GM19240 (cell line): ENCODE measurements around the gene C6orf52.
A peak's percentile ranks its signal among the peaks of the same experiment; 100 is the strongest.

Source experiments
- DNase-seq: peaks from one replicate; pipeline ENCODE4 v3.0.0; 2011; ENCODE audit warnings: low spot score; ENCODE audit not compliant: insufficient read length

C6orf52 gene

DNA sequence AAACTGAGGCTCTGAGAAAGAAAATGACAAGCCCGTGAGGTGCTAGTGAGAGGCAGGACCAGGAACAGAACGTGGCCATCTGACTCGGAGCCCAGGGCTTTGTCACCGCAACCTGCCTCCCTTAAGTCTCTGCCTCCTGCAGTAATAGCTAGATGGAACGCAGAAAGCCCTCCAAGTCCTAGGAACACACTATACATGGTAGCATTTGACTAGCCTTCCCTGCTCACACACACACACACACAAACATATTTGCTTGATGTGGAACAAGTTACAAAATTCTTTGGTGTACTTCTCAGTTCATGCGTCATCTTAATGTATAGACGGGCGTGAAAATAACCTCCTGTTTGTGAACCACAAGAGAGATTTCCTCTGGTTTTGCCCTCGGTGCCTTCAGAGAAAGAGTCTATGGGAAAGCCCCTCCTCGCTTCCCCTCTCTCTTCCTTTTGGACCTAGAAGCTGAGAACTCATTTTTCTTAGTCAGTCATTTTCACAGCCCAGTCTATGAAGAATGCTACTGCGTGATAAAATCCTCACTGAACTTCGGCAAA, 38.8 kb downstream of the C6orf52 start:
- DNase-seq, result peak; percentile 21

DNA sequence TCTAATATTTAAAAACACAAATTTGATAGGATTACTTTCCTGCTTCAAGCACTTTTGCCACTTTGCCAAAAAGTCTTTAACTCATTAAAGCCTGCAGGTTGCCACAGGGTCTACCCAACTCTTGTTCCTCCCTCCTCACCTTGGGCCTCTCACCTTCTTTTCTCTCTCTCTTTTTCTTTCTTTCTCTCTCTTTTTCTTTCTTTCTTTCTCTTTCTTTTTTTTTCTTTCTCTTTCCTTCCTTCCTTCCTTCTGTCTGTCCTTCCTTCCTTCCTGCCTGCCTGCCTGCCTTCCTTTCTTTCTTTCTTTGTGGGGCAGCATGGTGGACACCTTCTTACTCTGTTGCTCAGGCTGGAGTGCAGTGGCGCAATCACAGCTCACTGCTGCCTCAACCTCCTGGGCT, 50.2 kb downstream of the C6orf52 start:
- DNase-seq, result no peak

DNA sequence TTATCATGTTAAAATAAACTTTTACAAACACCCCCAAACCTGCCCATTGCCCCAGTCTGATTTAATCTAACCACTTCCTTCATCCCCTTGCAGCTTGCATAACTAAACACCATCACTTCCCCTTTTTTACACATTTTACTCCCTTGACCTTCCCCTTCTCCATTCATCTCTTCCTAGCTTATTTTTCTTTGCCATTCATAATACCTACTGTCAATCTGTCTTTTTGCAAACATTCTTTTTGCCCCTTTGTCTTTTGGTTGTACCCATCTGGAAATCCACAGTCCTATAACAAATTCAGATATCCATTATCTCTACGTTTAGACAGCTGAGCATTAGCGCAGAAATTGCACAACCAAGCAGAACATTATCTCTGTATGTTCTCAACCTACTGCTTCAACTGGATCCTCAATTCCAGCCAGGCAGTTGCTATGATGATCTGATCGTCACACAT, 51.2 kb downstream of the C6orf52 start:
- no peak for DNase-seq

DNA sequence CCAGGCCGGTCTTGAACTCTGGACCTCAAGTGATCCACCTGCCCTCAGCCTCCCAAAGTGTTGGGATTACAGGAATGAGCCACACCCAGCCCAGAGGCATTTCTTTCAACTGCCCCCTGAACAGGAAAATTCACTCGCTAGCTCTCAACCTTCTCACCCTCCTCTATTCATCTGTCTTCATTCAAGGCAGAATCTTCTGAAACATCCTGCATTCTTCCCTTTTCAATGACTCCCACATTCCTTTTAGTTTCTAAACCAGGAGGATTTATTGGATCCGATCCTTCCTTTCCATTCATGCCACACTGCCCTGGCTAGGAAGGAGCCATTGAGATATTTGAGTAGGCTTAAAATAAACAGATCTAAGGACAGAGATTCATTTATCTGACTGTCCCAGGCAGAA, 52.9 kb downstream of the C6orf52 start:
- DNase-seq, result no peak

DNA sequence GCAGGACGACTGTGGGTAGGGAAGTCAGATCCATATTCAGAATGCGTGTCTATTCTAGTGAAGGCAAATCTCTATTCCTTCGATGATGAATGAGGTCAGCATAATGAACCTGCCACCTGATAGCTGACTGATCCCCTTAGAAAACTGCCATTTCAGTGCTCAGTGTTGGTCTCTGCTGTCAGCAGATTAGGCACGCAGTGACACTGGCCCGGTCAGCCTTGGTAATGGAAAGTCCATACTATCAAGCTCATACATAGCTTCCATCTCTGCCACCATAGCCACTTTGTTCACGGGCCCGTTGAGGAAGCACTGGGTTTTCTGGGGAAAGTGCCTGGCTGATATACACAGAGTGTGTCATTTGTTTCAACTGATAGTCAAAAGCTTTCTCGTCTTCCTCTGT, 54.0 kb downstream of the C6orf52 start:
- DNase-seq, result no peak

DNA sequence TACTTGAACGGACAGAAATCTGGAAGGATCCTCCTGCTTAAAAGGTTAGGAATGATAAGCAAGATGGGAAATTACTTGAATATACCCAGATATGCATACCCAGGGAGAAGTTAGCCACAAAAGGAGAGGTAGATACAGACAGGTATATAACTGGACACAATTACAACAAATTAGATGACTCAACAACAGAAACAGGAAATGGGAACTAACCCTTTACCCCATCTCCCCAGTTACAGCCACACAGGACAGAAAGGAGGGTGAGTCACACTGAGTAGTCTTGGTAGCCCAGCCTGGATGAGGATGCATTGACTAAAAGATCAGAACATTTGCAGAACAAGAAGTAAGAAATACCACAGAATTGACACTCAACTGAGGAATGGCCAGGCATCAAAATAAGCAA, 61.2 kb downstream of the C6orf52 start:
- DNase-seq, result no peak

DNA sequence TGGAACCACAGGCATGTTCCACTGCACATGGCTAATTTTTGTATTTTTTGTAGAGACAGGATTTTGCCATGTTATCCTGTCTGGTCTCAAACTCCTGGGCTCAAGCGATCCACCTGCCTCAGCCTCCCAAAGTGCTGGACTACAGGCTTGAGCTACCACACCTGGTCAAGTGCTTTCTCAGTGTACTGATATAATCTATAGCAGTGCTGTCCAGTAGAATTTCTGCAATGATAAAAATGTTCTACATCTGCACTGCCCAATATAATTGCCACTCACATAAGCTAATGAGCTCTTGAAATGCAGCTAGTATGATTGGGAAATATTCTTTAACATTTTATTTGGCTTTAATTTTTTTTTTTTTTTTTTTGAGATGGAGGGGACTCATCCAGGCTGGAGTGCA, 64.2 kb downstream of the C6orf52 start:
- no peak for DNase-seq

DNA sequence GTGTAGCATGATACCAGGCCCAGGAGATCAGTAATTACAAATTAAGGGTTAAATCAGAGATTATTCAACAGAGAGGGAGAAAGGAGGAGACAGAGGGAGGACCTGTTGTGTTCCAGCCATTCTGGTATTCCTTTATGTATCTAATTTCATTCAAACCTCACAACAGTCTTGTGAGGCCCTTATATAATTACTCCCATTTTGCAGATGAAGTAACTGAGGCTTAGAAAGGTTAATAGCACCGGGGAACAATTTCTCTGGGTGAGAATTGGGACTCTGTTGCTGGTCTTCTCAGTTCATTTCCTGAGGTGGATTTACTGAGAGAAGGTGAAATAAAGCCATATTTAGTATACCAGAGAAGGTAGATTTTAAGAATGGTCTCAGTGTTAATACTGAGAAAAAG, 66.6 kb downstream of the C6orf52 start:
- no peak for DNase-seq

DNA sequence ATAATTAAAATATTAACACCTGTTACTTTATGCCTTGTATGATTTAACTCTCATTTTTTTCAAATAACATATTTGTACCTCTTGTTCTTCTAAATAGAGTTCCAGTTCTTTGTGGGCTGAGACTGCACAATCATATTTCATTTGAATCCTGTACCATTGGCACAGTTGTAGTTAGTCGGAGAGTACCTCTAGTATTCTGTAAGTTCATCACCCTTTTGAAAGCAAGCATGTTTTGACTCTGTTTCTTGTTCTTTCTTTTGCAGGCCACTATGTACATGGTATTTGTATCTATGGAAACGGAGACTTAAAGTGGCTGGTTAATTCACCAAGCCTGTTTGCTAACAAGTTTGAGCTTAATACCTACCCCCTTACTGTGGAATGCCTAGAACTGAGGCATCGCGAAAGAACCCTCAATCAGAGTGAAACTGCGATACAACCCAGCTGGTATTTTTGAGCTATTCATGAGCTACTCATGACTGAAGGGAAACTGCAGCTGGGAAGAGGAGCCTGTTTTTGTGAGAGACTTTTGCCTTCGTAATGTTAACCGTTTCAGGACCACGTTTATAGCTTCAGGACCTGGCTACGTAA, 68.2 kb downstream of the C6orf52 start:
- DNase-seq, result no peak

DNA sequence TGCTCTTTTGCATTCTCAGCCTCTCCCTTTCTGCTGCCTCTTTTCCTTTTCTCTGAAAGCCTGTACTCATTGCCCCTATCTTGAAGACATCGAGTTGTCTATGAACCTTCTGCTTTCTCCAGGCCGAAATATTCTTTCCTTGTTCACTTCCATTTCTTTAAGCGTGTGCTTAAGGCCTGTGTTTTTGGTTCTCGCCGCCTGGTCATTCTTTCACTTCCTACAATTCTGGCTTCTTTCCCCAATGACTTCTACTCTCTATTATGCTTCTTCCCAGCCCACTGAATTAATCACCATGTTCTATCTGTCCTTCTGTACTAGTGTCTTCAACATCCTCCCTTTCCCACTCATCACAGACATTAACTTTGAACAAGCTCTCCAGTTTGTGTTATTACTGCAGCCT, 69.6 kb downstream of the C6orf52 start:
- no peak for DNase-seq

DNA sequence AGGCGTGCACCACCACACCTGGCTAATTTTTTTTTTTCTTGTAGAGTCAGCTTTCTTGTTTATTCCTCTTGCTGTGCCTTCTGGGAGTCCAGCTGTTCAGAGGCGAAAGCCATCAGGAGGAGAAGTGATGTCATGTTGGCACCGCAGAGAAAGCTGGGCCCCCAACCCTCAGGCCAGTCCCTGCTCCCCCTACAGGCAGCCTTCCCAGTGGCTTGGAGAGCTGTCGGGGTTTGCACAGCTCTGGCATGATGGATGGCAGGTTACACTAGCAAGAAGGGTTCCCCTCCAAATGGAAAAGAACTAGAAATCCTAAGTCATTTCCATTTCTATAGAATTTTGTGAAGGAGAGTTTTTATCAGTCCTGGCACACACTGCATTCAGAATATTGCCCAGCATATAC, 72.6 kb downstream of the C6orf52 start:
- no peak for DNase-seq
